ENCODE data around the gene ALDH3B1. TPM values are rescaled to one million over a fixed set of nuclear protein-coding genes. Genes with fewer than 3 reads are reported as not detected.

Gene ALDH3B1
- total and polyA plus RNA-seq, 2 donors from 2014 or later, result 20.9 to 42.7 TPM

DNA sequence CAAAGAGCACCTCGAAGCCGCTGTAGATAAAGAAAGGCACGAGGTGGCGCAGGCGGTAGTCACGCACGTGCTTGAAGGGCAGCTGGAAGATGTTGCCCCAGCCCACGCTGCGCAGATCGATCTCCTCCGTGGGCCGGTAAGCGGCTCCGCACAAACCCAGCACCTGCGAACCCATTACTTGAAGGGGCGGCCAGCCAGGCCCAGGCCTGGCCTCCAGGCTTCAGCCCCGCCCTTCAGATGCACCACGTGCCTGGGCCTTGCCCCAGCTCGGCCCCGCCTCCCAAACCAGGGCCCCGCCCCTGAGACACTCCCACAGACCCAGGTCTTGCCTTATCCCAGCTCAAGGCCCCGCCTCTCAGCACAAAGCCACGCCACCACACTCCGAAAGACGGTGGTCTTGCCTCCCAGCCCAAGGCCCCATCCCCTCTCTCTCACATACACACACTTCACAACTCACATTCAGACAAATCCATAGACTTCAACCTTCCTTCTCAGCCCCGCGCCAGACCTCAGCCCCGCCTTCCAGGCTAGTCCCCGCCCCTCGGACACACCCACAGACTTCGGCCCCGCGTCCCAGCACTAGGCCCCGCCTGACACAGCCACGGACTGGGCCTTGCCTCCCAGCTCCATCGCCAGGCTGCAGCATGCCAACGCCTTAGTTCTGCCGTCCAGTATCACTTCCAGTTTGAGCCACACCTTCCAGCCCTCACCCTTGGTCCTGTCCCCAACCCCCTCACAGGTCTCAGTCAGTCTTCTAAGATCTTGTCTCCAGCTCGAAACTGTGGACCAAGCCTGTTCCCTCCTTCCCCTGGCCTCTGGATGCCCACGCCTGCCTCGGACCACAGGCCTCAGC lies 13.3 kb upstream of the ALDH3B1 start:
- Histone ChIP-seq H3K27me3 (ENCODE audit: control insufficient read depth, insufficient read depth, low read length) (no peaks in the 10 kb centered on the region), H3K27ac (ENCODE audit: low read depth in 2 of 2, low read length in 2 of 2) (no peak overlapping the region), H3K4me1 (ENCODE audit: control insufficient read depth in 2 of 3, insufficient read depth in 2 of 3, low read depth in 1 of 3, low read length in 3 of 3) (no peaks in the 10 kb centered on the region), H3K36me3 (ENCODE audit: control insufficient read depth in 2 of 3, insufficient read depth in 3 of 3, low read length in 3 of 3) (no peaks in the 10 kb centered on the region), H3K9ac (ENCODE audit: low read length in 3 of 3) (no peak overlapping the region), H3K4me3 (ENCODE audit: low read length in 3 of 3) (no peak overlapping the region), H3K9me3 (ENCODE audit: control insufficient read depth in 2 of 3, insufficient read depth in 1 of 3, low read length in 3 of 3) (no peaks in the 10 kb centered on the region)
- FAIRE-seq (no peak), DNase-seq (peak in 3 of 5 donors; percentile 52 to 90 (median 86))
- intact Hi-C loops (cut with DNase I), result no loop called here
- TF ChIP-seq, protein P1, sequence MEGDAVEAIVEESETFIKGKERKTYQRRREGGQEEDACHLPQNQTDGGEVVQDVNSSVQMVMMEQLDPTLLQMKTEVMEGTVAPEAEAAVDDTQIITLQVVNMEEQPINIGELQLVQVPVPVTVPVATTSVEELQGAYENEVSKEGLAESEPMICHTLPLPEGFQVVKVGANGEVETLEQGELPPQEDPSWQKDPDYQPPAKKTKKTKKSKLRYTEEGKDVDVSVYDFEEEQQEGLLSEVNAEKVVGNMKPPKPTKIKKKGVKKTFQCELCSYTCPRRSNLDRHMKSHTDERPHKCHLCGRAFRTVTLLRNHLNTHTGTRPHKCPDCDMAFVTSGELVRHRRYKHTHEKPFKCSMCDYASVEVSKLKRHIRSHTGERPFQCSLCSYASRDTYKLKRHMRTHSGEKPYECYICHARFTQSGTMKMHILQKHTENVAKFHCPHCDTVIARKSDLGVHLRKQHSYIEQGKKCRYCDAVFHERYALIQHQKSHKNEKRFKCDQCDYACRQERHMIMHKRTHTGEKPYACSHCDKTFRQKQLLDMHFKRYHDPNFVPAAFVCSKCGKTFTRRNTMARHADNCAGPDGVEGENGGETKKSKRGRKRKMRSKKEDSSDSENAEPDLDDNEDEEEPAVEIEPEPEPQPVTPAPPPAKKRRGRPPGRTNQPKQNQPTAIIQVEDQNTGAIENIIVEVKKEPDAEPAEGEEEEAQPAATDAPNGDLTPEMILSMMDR (IDR thresholded peaks at IDR 0.05; ENCODE audit: borderline replicate concordance, extremely low read depth, insufficient read depth), result no peak

GRCh38 chr11:67997475-67997921 lies 12.6 kb upstream of the ALDH3B1 start:
- Histone ChIP-seq H3K27me3 (ENCODE audit: control insufficient read depth, insufficient read depth, low read length) (no peaks in the 10 kb centered on the region), H3K36me3 (ENCODE audit: control insufficient read depth in 2 of 3, insufficient read depth in 3 of 3, low read length in 3 of 3) (no peaks in the 10 kb centered on the region), H3K9ac (ENCODE audit: low read length in 3 of 3) (no peak overlapping the region), H3K27ac (ENCODE audit: low read depth in 2 of 2, low read length in 2 of 2) (no peak overlapping the region), H3K9me3 (ENCODE audit: control insufficient read depth in 2 of 3, insufficient read depth in 1 of 3, low read length in 3 of 3) (no peaks in the 10 kb centered on the region), H3K4me3 (ENCODE audit: low read length in 3 of 3) (no peak overlapping the region), H3K4me1 (ENCODE audit: control insufficient read depth in 2 of 3, insufficient read depth in 2 of 3, low read depth in 1 of 3, low read length in 3 of 3) (no peaks in the 10 kb centered on the region)
- intact Hi-C loops (cut with DNase I), result no loop called here
- peak in 1 of 5 donors; percentile 61 for DNase-seq
- no peak for FAIRE-seq
- TF ChIP-seq, protein P1 (IDR thresholded peaks at IDR 0.05; ENCODE audit: borderline replicate concordance, extremely low read depth, insufficient read depth), result no peak

DNA sequence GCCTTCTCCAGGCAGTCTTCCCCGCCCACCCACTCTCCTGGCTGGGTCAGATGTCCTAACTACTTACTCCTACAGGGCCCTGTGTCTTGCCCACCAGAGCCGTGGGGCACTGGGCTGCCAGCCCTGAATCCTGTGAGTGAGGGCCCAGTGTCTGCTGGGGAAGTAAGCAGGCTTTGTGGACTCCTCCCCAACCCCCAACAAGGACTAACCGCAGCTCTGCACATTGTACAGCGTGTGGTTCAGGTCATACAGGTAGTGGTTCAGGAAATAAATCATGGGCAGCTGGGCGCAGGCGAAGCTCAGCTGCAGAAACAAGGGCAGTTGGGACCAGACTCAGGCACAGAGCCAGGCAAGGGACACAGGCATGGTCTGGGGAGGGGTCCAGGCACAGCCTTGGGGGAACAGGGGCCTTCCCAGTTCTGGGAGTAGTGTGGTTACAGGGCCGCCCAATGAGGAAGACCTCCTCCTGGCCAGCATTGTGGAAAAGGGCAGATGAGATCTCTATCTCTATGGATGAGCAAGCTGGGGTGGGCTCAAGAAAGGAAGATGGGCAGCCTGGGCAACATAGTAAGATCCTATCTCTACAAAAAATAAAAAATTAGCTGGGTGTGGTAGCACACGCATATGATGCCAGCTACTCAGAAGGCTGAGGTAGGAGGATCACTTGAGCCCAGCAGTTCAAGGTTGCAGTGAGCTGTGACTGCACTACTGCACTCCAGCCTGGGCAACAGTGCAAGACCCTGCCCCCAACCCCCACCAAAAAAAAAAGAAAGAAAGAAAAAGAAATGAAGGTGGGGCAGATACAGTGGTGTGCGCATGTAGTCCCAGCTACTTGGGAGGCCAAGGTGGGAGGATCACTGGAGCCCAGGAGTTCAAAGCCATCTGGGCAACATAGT lies 11.7 kb upstream of the ALDH3B1 start:
- Histone ChIP-seq H3K9ac (ENCODE audit: low read length in 3 of 3) (no peak overlapping the region), H3K36me3 (ENCODE audit: control insufficient read depth in 2 of 3, insufficient read depth in 3 of 3, low read length in 3 of 3) (no peaks in the 10 kb centered on the region), H3K4me1 (ENCODE audit: control insufficient read depth in 2 of 3, insufficient read depth in 2 of 3, low read depth in 1 of 3, low read length in 3 of 3) (no peaks in the 10 kb centered on the region), H3K4me3 (ENCODE audit: low read length in 3 of 3) (no peak overlapping the region), H3K27me3 (ENCODE audit: control insufficient read depth, insufficient read depth, low read length) (no peaks in the 10 kb centered on the region), H3K27ac (ENCODE audit: low read depth in 2 of 2, low read length in 2 of 2) (no peak overlapping the region), H3K9me3 (ENCODE audit: control insufficient read depth in 2 of 3, insufficient read depth in 1 of 3, low read length in 3 of 3) (no peaks in the 10 kb centered on the region)
- intact Hi-C loops (cut with DNase I), result no loop called here
- TF ChIP-seq, protein P1 (IDR thresholded peaks at IDR 0.05; ENCODE audit: borderline replicate concordance, extremely low read depth, insufficient read depth), result no peak
- DNase-seq (peak in 1 of 5 donors; percentile 46), FAIRE-seq (no peak)
